ENCODE results near the gene SLC43A1.

GRCh38 chr11:57480409-57481137 is 34.9 kb downstream of the SLC43A1 start:
- peak; percentile 57 to 80 (median 63) for TF ChIP-seq CTCF (IDR thresholded peaks at IDR 0.05)
- no peak for TF ChIP-seq POLR2A (IDR thresholded peaks at IDR 0.05)
- no peak for TF ChIP-seq POLR2AphosphoS5 (IDR thresholded peaks at IDR 0.05)
